ENCODE measurements around the gene BID.

The BID gene

DNA sequence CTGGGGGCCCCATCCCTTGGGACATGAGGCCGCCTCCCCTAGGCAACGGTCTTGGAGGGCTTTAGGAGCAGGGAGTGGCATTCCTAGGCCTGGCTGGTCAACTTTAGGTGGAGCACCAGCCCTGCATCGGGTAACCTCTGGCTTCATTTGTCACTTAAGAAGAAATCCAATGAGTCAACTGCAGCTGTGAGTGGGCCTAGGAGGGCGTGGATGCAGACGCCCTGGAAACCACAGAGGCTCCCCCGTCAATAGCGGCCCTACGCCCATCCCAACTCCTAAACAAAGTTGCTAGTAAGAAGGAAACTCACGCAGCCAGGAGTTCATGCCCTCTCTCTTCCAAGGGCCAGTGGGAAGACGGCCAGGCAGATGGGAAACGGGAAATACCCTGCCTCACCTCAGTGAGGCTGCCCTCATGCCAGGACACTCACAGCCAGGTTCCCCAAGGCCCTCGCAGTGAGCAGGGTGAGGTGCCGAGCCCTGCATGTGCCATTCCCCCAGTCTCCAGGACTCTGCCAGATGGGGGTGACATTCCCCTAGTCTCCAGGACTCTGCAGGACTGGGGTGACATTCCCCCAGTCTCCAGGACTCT, 20.8 kb downstream of the BID start:
- no peaks in the 10 kb centered on the region for H3K27me3 ChIP-seq (ENCODE audit: insufficient read depth, low read depth, severe bottlenecking)
- no peaks in the 10 kb centered on the region for H3K9me3 ChIP-seq (ENCODE audit: severe bottlenecking)
- no peak for DNase-seq
- no peak overlapping the region for H3K4me3 ChIP-seq (ENCODE audit: low read depth, low read length)
- TF ChIP-seq, protein P1, sequence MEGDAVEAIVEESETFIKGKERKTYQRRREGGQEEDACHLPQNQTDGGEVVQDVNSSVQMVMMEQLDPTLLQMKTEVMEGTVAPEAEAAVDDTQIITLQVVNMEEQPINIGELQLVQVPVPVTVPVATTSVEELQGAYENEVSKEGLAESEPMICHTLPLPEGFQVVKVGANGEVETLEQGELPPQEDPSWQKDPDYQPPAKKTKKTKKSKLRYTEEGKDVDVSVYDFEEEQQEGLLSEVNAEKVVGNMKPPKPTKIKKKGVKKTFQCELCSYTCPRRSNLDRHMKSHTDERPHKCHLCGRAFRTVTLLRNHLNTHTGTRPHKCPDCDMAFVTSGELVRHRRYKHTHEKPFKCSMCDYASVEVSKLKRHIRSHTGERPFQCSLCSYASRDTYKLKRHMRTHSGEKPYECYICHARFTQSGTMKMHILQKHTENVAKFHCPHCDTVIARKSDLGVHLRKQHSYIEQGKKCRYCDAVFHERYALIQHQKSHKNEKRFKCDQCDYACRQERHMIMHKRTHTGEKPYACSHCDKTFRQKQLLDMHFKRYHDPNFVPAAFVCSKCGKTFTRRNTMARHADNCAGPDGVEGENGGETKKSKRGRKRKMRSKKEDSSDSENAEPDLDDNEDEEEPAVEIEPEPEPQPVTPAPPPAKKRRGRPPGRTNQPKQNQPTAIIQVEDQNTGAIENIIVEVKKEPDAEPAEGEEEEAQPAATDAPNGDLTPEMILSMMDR (IDR thresholded peaks at IDR 0.05; ENCODE audit: low read depth, low read length): no peak
- H3K27ac ChIP-seq: no peak overlapping the region
- H3K36me3 ChIP-seq: no peaks in the 10 kb centered on the region; the same call in 1 of the 2 replicates

DNA sequence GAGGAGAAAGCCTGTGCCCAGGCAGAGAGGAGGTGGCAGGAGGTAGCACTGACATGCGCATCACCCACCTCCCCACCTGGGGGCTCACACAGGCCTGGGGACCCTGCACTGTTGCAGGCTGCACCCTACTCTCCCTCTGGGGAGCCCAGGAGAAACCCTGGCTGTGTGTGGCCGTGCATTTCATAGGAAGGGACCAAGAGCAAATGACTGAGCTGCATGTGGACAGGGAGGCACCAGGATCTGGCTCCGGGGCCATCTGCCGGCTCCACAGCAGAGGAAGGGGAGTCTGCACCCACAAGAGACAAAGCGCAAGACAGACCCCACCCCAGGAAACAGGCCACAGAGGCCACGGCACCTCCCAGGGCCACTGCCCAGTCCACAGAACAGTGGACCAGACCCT, 22.7 kb downstream of the BID start:
- H3K9me3 ChIP-seq (ENCODE audit: severe bottlenecking): no peaks in the 10 kb centered on the region
- no peak for DNase-seq
- H3K27me3 ChIP-seq (ENCODE audit: insufficient read depth, low read depth, severe bottlenecking): no peaks in the 10 kb centered on the region
- TF ChIP-seq, protein P1 (IDR thresholded peaks at IDR 0.05; ENCODE audit: low read depth, low read length): no peak
- no peak overlapping the region for H3K4me3 ChIP-seq (ENCODE audit: low read depth, low read length)
- no peaks in the 10 kb centered on the region for H3K36me3 ChIP-seq
- H3K27ac ChIP-seq: no peak overlapping the region

DNA sequence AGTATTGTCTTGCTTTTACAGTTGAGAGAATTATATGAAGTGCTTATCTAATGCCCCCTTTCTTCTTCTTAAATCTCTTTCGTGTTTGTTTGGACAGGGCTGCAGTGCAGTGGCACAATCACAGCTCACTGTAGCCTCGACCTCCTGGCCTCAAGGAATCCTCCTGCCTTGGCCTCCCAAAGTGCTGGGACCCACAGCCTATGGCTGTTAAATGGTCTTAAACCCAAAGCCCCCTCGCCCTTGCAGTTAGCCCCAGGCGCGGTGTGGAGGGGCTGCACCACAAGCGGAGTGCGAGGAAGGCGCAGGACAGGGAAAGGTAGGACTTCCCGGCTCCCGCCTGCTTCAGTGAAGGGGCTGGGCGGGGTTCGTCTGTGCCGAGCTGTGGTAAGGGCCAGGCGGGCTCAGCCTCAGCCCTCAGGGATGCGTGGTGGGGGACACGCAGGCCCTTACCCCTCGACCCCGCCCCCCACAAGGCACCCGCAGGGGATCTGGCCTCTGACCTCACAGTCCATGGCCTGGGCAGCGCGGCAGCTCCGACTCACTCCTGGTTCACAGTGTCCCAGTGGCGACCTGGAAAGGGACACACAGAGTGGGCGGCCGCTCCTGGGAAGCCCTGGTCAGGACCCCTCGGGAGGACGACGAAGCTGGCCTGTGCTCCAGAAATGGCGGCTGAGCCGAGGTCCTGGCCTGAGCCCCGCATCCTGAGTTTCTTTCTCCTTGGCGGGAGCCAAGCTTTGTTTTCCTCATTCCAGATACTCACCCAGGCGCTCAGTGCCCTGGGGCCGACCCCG, 24.5 kb downstream of the BID start:
- no peaks in the 10 kb centered on the region for H3K27me3 ChIP-seq (ENCODE audit: insufficient read depth, low read depth, severe bottlenecking)
- DNase-seq: no peak
- H3K36me3 ChIP-seq: no peaks in the 10 kb centered on the region
- no peak overlapping the region for H3K4me3 ChIP-seq (ENCODE audit: low read depth, low read length)
- H3K27ac ChIP-seq: no peak overlapping the region
- TF ChIP-seq, protein P1 (IDR thresholded peaks at IDR 0.05; ENCODE audit: low read depth, low read length): no peak
- no peaks in the 10 kb centered on the region for H3K9me3 ChIP-seq (ENCODE audit: severe bottlenecking)

DNA sequence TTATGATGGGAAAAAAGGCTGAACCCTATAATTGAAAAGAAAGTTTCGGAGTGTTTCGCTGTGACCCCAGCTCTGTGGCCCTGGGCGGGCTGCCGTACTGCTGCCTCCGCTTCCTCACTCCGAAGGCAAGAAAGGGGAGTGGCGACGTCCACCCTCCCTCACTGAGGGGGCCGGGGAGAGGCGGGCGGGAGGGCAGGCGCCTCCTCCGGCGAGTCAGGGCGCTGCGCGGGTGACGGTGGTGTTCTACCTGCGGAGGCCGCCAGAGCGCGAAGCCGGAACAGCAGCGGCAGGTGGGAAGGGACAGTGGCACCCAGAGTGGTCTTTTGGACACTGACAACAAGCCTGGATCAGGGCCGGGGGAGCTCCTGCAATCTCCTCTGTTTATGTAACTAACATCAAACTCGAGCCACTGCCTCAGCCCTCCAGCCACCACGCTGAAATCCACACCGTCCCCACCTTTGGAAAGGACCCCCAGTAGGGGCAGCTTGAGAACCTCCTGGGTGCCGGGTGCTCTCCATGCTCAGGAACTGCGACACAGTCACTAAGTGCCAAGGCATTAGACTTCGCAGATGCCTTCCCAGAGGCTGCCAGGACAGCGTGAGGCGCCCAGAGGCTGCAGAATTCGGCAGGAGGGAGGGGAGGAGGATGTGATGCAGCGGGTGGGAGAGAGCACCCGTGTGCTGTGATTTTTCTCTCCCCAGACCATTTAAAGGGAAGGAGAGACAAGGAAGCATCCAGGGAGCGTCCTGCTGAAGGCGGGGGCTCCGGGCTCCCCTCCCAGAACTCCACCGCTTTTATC, 25.5 kb downstream of the BID start:
- Histone ChIP-seq H3K36me3 (no peaks in the 10 kb centered on the region; the same call in 1 of the 2 replicates), H3K27me3 (ENCODE audit: insufficient read depth, low read depth, severe bottlenecking) (no peaks in the 10 kb centered on the region), H3K9me3 (ENCODE audit: severe bottlenecking) (no peaks in the 10 kb centered on the region), H3K27ac (no peak overlapping the region), H3K4me3 (ENCODE audit: low read depth, low read length) (no peak overlapping the region)
- DNase-seq: no peak
- TF ChIP-seq, protein P1 (IDR thresholded peaks at IDR 0.05; ENCODE audit: low read depth, low read length): no peak

DNA sequence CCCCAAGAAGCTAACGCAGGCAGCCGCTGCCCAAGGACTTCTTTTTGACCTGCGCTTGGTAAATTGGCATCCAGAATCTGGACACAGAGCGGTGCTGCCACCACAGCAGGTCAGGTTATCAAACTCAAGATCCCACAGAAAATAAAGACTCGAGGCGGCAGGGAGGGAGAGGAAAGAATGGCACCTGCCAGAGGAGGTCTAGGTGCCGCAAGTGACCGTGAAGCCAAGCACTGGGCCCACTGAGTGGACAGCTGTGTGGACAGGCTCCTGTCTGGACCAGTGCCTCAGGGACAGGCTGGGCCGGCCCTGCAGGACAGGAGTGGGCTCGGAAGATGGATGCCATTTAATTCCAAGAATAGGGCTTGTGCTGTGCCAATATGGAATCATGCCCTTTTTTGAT, 27.4 kb downstream of the BID start:
- DNase-seq: no peak
- TF ChIP-seq, protein P1 (IDR thresholded peaks at IDR 0.05; ENCODE audit: low read depth, low read length): no peak

More for the DNA sequence above, 27.4 kb downstream of the BID start:
- Histone ChIP-seq H3K4me3 (ENCODE audit: low read depth, low read length) (no peak overlapping the region), H3K27ac (no peak overlapping the region), H3K36me3 (peaks cover 13% of the 10 kb centered on the region), H3K27me3 (ENCODE audit: insufficient read depth, low read depth, severe bottlenecking) (no peaks in the 10 kb centered on the region), H3K9me3 (ENCODE audit: severe bottlenecking) (no peaks in the 10 kb centered on the region)
